A549 (cell line): ENCODE data around the gene KDR. TPM values are rescaled to one million over a fixed set of nuclear protein-coding genes. Genes with fewer than 3 reads are reported as not detected.

Experiments
- ATAC-seq, 2 experiments: fragments of 200-7000 bp in 1 of 2; fragments of >200 bp in 1 of 2; cut with Nextera tagmentation in 1 of 2; cut with Tn5 transposase in 1 of 2; 3 replicates each; pipeline versions ENCODE4 v1.8.0 to v1.9.1; 2018 to 2020; ENCODE audit warnings: mild to moderate bottlenecking in 1 of 2, moderate library complexity in 1 of 2
- CTCF ChIA-PET: fragments of 300-600 bp; sonication (Branson Sonifier 250); formaldehyde crosslinking; extraction: SDS; loops from one replicate; lab custom pipeline; 2021; ENCODE audit warnings: antibody characterized with exemption, inconsistent platforms; lab: Yijun Ruan, JAX
- POLR2A ChIA-PET: fragments of 350-600 bp; formaldehyde crosslinking; extraction: SDS; loops from one replicate; lab custom pipeline; 2021; ENCODE audit warnings: antibody characterized with exemption, inconsistent platforms; lab: Yijun Ruan, JAX
- DNase-seq, 2 experiments: peaks; one replicate each; pipeline versions ENCODE4 v3.0.0 to v3.0.0-alpha.2; 2011 to 2016; ENCODE audit warnings: low read depth in 1 of 2, low spot score in 1 of 2
- FAIRE-seq: peaks from 2 replicates; lab custom pipeline; 2011; peaks lifted over from hg19 to GRCh38; lab: Jason Lieb, UNC
- H3K27ac ChIP-seq, 2 experiments: fragments of >200 bp; sonication (Bioruptor Twin); formaldehyde crosslinking; 3 replicates each; pipeline ENCODE4 v1.5.1; 2016 to 2017
- H3K4me1 ChIP-seq: fragments of >200 bp; sonication (Bioruptor Twin); formaldehyde crosslinking; 3 replicates; pipeline ENCODE4 v1.6.1; 2016
- H3K4me2 ChIP-seq: fragments of >200 bp; sonication (Bioruptor Twin); formaldehyde crosslinking; 3 replicates; pipeline ENCODE4 v1.6.1; 2016
- H3K4me3 ChIP-seq: fragments of >200 bp; sonication (Bioruptor Twin); formaldehyde crosslinking; 3 replicates; pipeline ENCODE4 v1.5.1; 2016
- H3K9me3 ChIP-seq: fragments of >200 bp; sonication (Bioruptor Twin); formaldehyde crosslinking; 3 replicates; pipeline ENCODE4 v1.6.1; 2016
- CHD4 ChIP-seq: fragments of 200-600 bp; sonication (generic); IDR thresholded peaks from 2 replicates; pipeline ENCODE4 v1.6.1; 2016; ENCODE audit warnings: antibody characterized with exemption, mild to moderate bottlenecking, borderline replicate concordance
- MAFK ChIP-seq: fragments of 450-650 bp; IDR thresholded peaks from 2 replicates; pipeline ENCODE4 v1.6.1; 2014; ENCODE audit not compliant: partially characterized antibody
- WGBS: methylation state at CpG from one replicate; pipeline ENCODE4 v1.1.6; 2017; ENCODE audit errors: missing lambda C conversion rate; 5-methylcytosine and 5-hydroxymethylcytosine counted together
- polyA plus RNA-seq, 4 experiments: library from polyadenylated mRNA; depleted of rRNA in 3 of 4; stranded (reverse); fragments of >200 nt; fragmentation: RNase III in 1 of 4; extraction: RNeasy Plus Mini Kit Qiagen cat#74134 plus additional on column Dnase treatment in 1 of 4; gene quantifications; 2 replicates in 3 of 4; 3 replicates in 1 of 4; pipeline ENCODE4 v1.2.3, GENCODE V29; 2011 to 2017
- small RNA-seq, 6 experiments: library from RNA; depleted of rRNA; stranded (forward); fragments of <200 nt; gene quantifications; one replicate each; pipeline ENCODE3, GENCODE V24; 2012

Gene KDR
- polyA plus RNA-seq, 2 of the 4 experiments (the other 2 are of a cell fraction): not detected

DNA sequence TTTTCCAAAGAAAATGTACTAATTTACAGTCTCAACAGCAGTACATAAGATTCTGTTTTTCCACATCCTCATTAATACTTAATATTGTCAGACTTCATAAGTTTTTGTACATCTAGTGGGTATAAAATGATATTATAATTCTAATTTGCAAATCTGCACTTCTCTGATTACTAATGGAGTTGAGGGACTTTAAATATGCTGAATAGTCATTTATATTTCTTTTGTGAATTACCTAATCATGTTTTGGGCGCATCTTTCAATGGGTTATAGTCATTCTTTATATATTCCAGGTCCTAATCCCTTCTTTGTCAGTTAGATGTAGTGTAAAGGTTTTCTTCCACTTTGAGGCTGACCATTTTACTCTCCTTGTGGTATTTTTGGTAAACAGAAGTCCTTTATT, 96.1 kb downstream of the KDR start:
- TF ChIP-seq MAFK (peak; percentile 53), CHD4 (no peak)
- DNase-seq (no peak), ATAC-seq (no peak), FAIRE-seq (no peak)
- CTCF ChIA-PET: no interaction called here
- no peaks in the 10 kb centered on the region for H3K4me1 ChIP-seq
- no peaks in the 10 kb centered on the region for H3K9me3 ChIP-seq
- H3K4me2 ChIP-seq: no peak overlapping the region
- WGBS: 0% methylated on average over 1 of the region's 1 CpG
- POLR2A ChIA-PET: no interaction called here
- no peak overlapping the region for H3K4me3 ChIP-seq
- H3K27ac ChIP-seq: no peak overlapping the region

Small RNA genes within 50 kb of the gene (small RNA-seq; reads per million reads assigned to genes)
- gene RN7SL424P (0 reads per million in 6 experiments), gene RNU6-410P (0 reads per million in 6 experiments)

Other genes with a start within 250 kb of the KDR start
- gene SRD5A3, start 220.6 kb upstream of the KDR start, polyA plus RNA-seq (2011; rRNA removed): 11.1 and 14.1 TPM in 2 replicates
- gene SRD5A3, start 220.6 kb upstream of the KDR start, polyA plus RNA-seq (2017; fragmentation: RNase III; extraction: RNeasy Plus Mini Kit Qiagen cat#74134 plus additional on column Dnase treatment): 5.7 to 6.2 TPM (median 5.9 TPM) in 3 replicates